Mucosa of stomach (tissue), 1 donor: ENCODE results near the gene GRIP1.

Source experiments
- H3K27me3 ChIP-seq: one replicate; pipeline ENCODE4 v1.7.0; 2013; ENCODE audit warnings: mild to moderate bottlenecking, low read length; ENCODE audit not compliant: control insufficient read depth, insufficient read depth
- H3K36me3 ChIP-seq: one replicate; pipeline ENCODE4 v1.7.0; 2013; ENCODE audit warnings: low read length; ENCODE audit not compliant: control insufficient read depth, insufficient read depth
- H3K4me1 ChIP-seq: one replicate; pipeline ENCODE4 v1.7.0; 2013; ENCODE audit warnings: mild to moderate bottlenecking, low read length; ENCODE audit not compliant: control insufficient read depth, insufficient read depth
- H3K4me3 ChIP-seq: one replicate; pipeline ENCODE4 v1.7.0; 2013; ENCODE audit warnings: low read length
- H3K9ac ChIP-seq: one replicate; pipeline ENCODE4 v1.7.0; 2013; ENCODE audit warnings: mild to moderate bottlenecking, low read length, moderate library complexity
- H3K9me3 ChIP-seq: one replicate; pipeline ENCODE4 v1.7.0; 2013; ENCODE audit warnings: mild to moderate bottlenecking, low read length, moderate library complexity; ENCODE audit not compliant: control insufficient read depth
- donor health status: Pancreatic carcinoma.

The GRIP1 gene

DNA sequence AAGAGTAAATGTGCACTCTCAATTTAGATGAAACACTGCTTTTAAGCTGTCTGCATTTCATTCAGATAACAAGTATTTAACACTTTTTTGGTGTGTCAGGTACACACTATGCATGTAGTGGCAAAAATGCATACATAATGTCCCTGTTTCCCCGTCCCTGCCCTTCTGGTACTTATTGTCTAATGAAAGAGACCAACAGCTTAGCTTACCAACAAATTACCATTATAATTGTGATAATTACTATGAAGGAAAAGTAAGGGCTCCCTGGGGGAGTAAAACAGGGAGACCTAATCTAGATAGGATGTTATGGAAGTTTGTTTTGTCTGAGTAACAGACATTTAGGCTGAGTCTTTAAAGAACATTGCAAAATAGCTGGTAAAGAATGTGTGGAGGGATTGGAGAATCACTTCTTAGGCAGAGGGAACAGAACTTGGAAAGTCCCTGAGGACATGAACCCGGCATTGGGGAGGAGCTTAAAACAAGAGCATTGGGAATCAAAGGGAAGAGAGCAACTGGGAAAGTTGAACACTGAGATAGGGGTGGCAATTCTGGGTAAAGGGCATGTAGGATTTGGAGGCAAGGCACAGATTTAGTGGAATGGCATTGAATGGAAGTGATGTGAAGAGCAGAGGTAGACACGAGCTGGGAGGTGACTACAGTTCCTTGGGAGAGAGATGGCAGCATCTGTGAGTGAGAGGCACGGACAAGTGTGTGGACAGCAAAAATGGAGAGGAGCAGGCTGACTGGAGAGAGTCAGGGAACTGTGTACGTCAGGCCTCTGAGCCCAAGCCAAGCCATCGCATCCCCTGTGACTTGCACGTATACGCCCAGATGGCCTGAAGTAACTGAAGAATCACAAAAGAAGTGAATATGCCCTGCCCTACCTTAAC, 181.6 kb downstream of the GRIP1 start:
- no peaks in the 10 kb centered on the region for H3K36me3 ChIP-seq

DNA sequence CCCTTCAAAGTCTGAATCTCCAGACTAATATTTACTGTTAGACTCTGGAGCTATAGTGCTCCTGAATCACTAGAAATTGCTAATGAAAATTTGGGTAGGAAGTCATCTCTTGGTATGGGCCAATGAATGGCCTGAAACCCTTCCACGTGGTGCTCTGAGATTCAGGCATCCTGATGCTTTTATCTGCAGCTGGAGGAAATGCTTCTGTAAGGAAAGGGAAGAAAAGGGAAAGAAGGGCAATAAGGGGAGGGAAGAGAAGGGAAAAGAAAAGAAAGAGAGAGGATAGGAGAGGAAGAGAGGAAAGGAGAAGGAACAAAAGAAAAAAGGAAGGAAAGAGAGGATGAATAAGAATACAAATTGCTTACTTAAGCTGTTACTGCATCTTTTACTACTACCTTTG, 182.3 kb downstream of the GRIP1 start:
- H3K4me3 ChIP-seq, result no peak overlapping the region

More for the DNA sequence above, 181.6 kb downstream of the GRIP1 start:
- no peak overlapping the region for H3K9ac ChIP-seq
- no peak overlapping the region for H3K4me3 ChIP-seq
- H3K27me3 ChIP-seq, result no peaks in the 10 kb centered on the region
- no peaks in the 10 kb centered on the region for H3K4me1 ChIP-seq
- no peaks in the 10 kb centered on the region for H3K9me3 ChIP-seq

DNA sequence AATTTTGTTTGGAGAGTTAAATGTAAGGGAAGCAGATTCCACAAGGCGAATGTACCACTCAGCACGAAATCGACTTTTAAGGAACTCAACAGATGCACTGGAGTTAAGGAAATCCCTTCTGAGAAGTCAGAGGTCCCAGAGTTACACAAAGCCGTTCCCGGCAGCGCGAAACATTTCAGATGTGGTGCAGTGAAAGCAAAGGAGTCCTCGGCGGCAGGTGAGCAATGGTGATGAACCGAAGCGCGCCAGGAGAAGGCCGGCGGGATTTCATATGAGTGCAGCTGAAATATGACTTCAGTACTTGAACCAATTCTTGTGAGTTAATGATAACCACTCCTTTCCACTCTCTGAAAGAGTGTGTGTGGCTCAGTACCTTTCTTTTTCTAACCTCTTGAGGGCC, 183.2 kb downstream of the GRIP1 start:
- Histone ChIP-seq H3K9me3 (no peaks in the 10 kb centered on the region), H3K9ac (no peak overlapping the region), H3K4me1 (no peaks in the 10 kb centered on the region), H3K27me3 (no peaks in the 10 kb centered on the region), H3K4me3 (no peak overlapping the region), H3K36me3 (no peaks in the 10 kb centered on the region)

More for the DNA sequence above, 182.3 kb downstream of the GRIP1 start:
- H3K9me3 ChIP-seq, result no peaks in the 10 kb centered on the region
- H3K27me3 ChIP-seq, result no peaks in the 10 kb centered on the region
- no peaks in the 10 kb centered on the region for H3K4me1 ChIP-seq
- H3K9ac ChIP-seq, result no peak overlapping the region
- no peaks in the 10 kb centered on the region for H3K36me3 ChIP-seq

DNA sequence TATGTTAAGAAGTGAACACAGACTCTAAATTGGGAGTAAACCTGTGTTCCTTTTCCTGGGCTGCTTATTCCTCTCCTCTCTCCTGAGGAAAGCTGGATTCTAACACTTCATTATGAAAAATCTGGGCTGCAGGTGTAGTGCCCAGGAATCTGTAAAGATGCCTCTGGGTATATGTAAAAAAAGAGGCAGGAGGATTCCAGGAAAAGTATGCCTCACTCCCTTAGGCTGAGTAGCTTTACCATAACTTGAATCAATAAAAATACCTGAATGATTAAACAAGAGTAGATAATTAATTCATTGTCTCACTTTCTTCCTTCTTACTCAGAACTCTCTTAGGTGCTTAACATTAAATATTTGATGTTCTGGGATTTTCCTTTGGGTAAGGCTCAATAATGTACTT, 185.1 kb downstream of the GRIP1 start:
- Histone ChIP-seq H3K36me3 (no peaks in the 10 kb centered on the region), H3K4me1 (no peaks in the 10 kb centered on the region), H3K4me3 (no peak overlapping the region), H3K9me3 (no peaks in the 10 kb centered on the region), H3K27me3 (no peaks in the 10 kb centered on the region), H3K9ac (no peak overlapping the region)

DNA sequence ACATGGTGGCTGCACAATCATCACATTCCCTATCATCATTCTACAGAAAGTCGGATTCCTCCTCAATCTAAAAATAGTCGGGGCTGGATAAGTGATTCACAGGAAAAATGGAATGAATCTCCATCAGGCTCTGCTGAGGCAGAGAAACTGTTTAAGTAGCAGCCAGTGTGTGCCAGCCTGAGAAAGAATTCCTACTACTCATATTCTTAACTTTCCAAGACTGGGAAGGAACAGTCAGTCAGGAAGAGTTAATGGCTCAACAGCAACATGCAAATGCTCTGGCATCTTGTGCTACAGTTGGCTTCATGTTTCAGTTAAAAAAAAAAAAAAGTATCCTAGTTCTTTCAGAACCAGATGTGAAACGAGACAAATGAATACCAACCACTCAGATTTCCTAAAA, 187.0 kb downstream of the GRIP1 start:
- Histone ChIP-seq H3K4me1 (no peaks in the 10 kb centered on the region), H3K36me3 (no peaks in the 10 kb centered on the region), H3K27me3 (no peaks in the 10 kb centered on the region), H3K4me3 (no peak overlapping the region), H3K9me3 (no peaks in the 10 kb centered on the region), H3K9ac (no peak overlapping the region)

DNA sequence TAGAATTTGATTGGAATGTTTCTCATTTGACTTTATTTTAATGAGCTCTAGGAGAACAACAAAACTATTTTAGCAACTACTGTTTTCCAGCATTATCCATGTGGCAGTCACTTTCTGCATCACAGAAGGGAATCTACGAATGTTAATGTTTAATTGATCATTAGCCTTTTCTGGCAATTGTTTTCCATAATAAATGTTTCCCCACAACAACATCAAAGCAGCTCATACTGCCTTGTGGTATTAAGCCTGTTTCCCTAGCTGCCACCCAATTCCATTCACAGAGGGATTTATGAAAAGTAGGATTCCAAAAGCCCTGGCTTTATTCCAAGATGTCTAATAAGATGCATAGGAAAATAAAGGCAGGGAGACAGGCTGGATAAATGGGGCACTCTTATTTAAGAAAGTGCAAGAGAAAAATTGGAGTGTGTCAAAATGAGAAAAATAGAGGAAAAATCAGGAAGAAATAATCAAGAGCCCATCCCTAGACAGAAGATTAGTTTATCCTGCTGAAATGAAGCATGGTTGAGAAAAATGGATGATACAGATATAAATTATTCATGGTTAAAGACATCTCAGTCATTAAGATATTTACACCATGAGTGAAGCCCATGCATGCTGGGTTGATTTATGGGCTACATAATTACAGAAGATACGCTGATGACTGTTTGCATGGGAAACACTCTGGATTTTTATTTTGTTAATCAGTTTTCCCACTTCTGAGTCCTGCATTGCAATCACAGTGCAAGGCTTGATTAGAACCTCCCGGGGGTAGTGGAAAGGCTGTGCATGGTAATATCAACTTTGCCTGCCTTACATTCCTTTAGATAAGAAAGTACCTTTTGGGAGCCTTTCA, 196.3 kb downstream of the GRIP1 start:
- no peaks in the 10 kb centered on the region for H3K36me3 ChIP-seq
- no peaks in the 10 kb centered on the region for H3K4me1 ChIP-seq
- no peak overlapping the region for H3K4me3 ChIP-seq
- H3K9me3 ChIP-seq, result no peaks in the 10 kb centered on the region
- H3K27me3 ChIP-seq, result no peaks in the 10 kb centered on the region
- no peak overlapping the region for H3K9ac ChIP-seq

DNA sequence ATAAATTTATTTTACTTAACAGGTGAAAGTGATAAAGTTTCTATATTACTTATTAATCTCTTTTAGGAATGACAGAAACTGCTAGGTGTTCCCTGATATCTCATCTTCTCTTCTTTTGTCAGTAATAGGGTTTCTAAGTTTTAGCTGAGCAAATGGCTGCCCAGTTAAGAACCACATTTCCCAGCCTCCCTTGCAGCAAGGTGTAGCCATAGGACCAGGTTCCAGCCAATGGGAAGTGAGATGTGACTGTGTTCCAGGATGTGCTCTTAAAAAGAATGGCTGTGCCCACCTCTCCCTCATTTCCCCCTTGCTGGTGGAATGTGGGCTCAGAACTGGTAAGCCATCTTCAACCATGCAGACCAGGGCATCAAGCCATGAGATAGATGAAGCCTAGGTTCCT, 210.9 kb downstream of the GRIP1 start:
- Histone ChIP-seq H3K9me3 (no peaks in the 10 kb centered on the region), H3K36me3 (no peaks in the 10 kb centered on the region), H3K4me3 (no peak overlapping the region), H3K27me3 (no peaks in the 10 kb centered on the region), H3K4me1 (no peaks in the 10 kb centered on the region), H3K9ac (no peak overlapping the region)

DNA sequence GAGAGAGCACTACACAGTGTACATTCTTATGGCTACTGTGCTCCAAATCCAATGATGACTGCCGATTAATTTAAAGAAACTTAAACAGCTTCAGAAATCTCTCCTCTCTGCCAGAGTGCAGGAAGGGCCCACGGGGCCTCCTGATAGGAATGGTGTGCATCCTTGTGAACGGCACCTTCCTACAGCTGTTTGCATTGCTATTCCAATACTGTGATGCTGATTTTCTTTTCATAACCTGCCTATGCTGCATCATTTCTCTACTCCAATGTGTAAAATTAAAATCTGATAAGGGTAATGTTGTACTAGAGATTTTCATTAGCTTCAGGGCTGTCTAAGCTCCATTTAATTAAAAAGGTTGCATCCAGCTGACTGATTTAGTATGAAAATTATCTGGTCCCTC, 217.5 kb downstream of the GRIP1 start:
- H3K36me3 ChIP-seq, result no peaks in the 10 kb centered on the region
- no peaks in the 10 kb centered on the region for H3K27me3 ChIP-seq
- H3K4me1 ChIP-seq, result no peaks in the 10 kb centered on the region
- H3K4me3 ChIP-seq, result no peak overlapping the region
- no peak overlapping the region for H3K9ac ChIP-seq
- H3K9me3 ChIP-seq, result no peaks in the 10 kb centered on the region

DNA sequence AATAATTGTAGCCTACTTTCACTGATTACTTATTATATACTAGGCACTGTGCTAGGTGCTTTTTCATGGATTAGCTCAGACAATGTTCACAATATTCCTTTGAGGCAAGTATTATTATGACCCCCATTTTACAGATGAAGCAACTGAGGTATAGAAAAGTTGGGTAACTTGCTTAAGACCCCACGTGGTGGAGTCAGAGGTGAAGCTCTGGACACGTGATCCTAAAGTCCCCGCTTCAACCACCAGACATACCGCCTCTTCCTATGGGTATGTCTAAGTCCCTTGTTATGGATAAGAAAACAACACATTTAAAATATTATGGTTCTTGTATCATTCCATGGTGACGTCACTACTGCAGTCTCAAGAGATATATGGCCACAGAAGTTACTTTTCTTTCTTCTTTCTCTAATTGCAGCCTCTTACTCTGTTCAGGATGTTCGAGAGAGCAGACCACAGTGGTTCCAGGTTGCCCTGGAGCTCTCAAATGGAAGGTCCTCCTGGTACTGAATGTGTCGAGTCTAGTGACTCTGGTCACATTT, 218.9 kb downstream of the GRIP1 start:
- Histone ChIP-seq H3K36me3 (no peaks in the 10 kb centered on the region), H3K27me3 (no peaks in the 10 kb centered on the region), H3K4me1 (no peaks in the 10 kb centered on the region), H3K9me3 (no peaks in the 10 kb centered on the region), H3K9ac (no peak overlapping the region), H3K4me3 (no peak overlapping the region)

DNA sequence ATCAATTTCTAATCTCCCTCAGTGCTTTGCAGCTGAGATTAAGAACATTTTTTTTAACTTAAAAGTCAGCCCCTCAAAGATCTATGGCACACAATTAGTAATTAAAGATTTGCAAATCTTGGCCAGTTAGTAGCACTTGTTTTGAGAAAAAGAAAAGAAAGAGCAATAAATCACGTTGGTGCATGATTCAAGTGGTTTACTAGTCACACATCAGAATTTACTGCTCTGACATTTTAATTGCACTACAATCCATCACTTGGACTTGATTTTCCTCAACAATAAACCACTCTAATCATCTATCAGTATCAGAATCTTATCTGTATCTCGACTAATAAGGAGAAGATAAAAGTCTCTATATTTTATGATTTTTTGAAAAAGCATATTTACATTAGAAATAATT, 222.3 kb downstream of the GRIP1 start:
- H3K4me3 ChIP-seq, result no peak overlapping the region
- H3K27me3 ChIP-seq, result no peaks in the 10 kb centered on the region
- no peaks in the 10 kb centered on the region for H3K9me3 ChIP-seq
- no peaks in the 10 kb centered on the region for H3K36me3 ChIP-seq
- H3K9ac ChIP-seq, result no peak overlapping the region
- no peaks in the 10 kb centered on the region for H3K4me1 ChIP-seq

DNA sequence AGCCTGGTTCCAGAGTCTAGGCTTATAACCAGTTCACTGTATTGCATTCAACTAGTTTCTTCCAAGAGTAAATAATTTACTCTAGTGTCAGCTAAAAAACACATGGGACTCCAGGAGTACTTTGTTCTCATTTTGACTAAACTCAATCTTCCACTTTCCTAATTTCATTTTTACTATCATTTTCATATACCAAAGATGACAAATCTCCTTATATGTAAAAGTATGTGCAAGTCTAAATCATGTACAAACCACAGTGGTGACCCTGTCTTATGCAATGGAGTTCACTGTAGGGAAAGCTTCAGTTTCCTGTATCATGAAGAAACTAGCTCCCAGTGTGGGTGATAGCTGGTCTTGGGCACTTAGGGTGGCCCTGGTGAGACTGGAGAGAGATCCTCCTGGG, 225.0 kb downstream of the GRIP1 start:
- Histone ChIP-seq H3K36me3 (no peaks in the 10 kb centered on the region), H3K9ac (no peak overlapping the region), H3K4me1 (no peaks in the 10 kb centered on the region), H3K4me3 (no peak overlapping the region), H3K9me3 (no peaks in the 10 kb centered on the region), H3K27me3 (no peaks in the 10 kb centered on the region)

DNA sequence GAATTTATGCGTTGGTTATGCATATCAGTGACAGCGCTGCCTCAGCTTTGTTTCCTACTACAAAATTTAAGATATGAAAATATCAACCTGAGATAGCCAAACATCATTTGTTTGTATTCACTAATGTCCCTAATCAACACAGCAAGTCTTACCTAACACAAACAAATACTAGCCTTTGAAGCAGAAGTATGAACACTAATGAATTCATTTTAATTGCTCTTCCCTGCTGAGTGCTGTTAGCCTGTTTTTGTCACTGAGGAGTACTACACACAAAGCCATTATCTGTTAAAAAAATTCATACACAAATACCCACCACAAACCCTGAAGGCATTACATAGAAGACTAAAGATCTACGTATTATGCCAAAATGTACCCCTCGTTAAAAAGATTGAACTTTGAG, 225.8 kb downstream of the GRIP1 start:
- no peak overlapping the region for H3K9ac ChIP-seq
- H3K27me3 ChIP-seq, result no peaks in the 10 kb centered on the region
- H3K4me3 ChIP-seq, result no peak overlapping the region
- no peaks in the 10 kb centered on the region for H3K36me3 ChIP-seq
- no peaks in the 10 kb centered on the region for H3K4me1 ChIP-seq
- H3K9me3 ChIP-seq, result no peaks in the 10 kb centered on the region
